Activated CD4-positive, alpha-beta T cell treated with anti-CD3 and anti-CD28 coated beads, Interleukin-2, amount 50 U/mL, for 1 hour (primary cell): ENCODE data around the gene NRP2.

ENCODE experiments used
- DNase-seq: peaks from one replicate; pipeline ENCODE4 v3.0.0-alpha.2; 2020

NRP2 gene

GRCh38 chr2:205712508-205712907 lies 30.2 kb downstream of the NRP2 start:
- DNase-seq, result no peak

GRCh38 chr2:205713086-205713485 lies 30.8 kb downstream of the NRP2 start:
- no peak for DNase-seq

- DNase-seq, result no peak
Observed at GRCh38 chr2:205714058-205714776, 31.9 kb downstream of the NRP2 start.

- DNase-seq, result no peak
Observed at GRCh38 chr2:205714789-205715720, 32.8 kb downstream of the NRP2 start.

GRCh38 chr2:205715831-205716525 lies 33.7 kb downstream of the NRP2 start:
- no peak for DNase-seq

- no peak for DNase-seq
Observed at GRCh38 chr2:205717175-205717846, 35.0 kb downstream of the NRP2 start.

- no peak for DNase-seq
Observed at GRCh38 chr2:205717999-205718398, 35.7 kb downstream of the NRP2 start.

GRCh38 chr2:205719847-205720246 lies 37.5 kb downstream of the NRP2 start:
- no peak for DNase-seq

GRCh38 chr2:205720451-205720902 lies 38.2 kb downstream of the NRP2 start:
- DNase-seq, result no peak

- no peak for DNase-seq
Observed at GRCh38 chr2:205721057-205721449, 38.8 kb downstream of the NRP2 start.

GRCh38 chr2:205722283-205722918 lies 40.1 kb downstream of the NRP2 start:
- DNase-seq, result no peak

GRCh38 chr2:205723179-205723578 lies 40.9 kb downstream of the NRP2 start:
- no peak for DNase-seq

GRCh38 chr2:205725059-205725458 lies 42.8 kb downstream of the NRP2 start:
- no peak for DNase-seq

- DNase-seq, result no peak
Observed at GRCh38 chr2:205726506-205726905, 44.2 kb downstream of the NRP2 start.

- no peak for DNase-seq
Observed at GRCh38 chr2:205727174-205727573, 44.9 kb downstream of the NRP2 start.

- no peak for DNase-seq
Observed at GRCh38 chr2:205728366-205728765, 46.1 kb downstream of the NRP2 start.

GRCh38 chr2:205730191-205730590 lies 47.9 kb downstream of the NRP2 start:
- DNase-seq, result no peak

- DNase-seq, result no peak
Observed at GRCh38 chr2:205730701-205731582, 48.6 kb downstream of the NRP2 start.

- DNase-seq, result no peak
Observed at GRCh38 chr2:205731583-205731981, 49.3 kb downstream of the NRP2 start.

GRCh38 chr2:205732314-205732713 lies 50.0 kb downstream of the NRP2 start:
- no peak for DNase-seq

GRCh38 chr2:205733082-205733481 lies 50.8 kb downstream of the NRP2 start:
- no peak for DNase-seq
